NCI-H446 treated with DMSO at 0.1 percent for 48 hours (cell line): Measurements from ENCODE around the gene AMMECR1.
A peak's percentile ranks its signal among the peaks of the same experiment; 100 is the strongest.
"Not testable (repeated sequence)": the region's sequence is repeated elsewhere in the genome, so short reads cannot be mapped to it uniquely, and the experiment has no call there.

Experiments
- DNase-seq: peaks from one replicate; lab custom pipeline; 2025; lab: John Stamatoyannopoulos, UW

AMMECR1 gene

DNA sequence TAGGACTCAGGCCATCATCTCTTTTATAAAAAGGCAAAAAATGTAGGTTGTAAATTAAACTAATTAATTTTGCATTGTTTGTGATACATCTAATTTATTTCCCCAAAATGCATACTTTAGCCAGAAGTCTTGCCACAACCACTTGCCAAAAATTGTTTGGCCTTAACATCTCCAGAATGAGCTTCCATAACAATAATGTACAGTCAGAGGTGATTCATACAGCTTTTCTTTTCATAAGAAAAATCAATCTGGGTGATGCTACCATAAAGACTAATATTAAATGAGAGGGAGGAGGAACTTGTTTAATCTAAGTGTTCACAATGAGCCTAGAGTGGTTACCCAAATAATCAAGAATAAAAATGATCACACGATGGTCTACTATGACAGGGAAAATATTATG is 59.3 kb downstream of the AMMECR1 start:
- DNase-seq, result no peak

DNA sequence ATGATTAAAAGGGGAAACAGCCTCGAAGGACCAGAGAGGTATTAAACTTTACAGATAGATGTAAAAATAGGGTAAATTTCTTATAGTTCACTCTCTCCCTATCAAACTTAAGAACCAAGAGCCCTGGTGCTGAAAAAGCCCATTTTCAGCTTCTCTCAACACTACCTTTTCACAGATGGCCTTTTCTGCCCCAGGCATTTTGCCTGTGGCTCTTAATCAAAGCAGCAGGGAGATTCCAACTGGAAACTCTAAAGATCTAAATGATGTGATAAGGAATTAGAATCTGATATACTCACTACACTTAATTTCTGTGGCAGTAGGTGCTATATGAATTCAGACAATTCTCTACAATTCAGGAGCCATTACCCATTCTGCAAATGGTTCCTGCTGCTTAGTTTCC is 60.0 kb downstream of the AMMECR1 start:
- no peak for DNase-seq

DNA sequence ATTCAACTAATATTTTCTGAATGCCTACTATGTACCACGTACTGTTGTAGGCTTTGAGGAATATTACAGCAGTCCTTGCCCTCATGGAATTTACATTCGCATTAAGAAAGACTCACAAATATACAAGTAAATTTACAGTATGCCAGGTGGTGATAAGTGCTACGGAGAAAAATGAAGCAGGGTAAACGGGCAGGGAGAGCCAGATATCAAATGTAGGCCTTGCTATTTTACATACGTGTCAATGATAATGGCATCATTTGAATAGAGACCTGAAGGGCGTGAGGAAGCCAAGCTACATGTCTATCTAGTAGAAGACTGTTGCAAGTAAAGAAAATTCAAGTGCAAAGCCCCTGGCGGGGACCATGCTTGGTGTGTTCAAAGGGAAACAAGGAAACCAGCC is 65.2 kb downstream of the AMMECR1 start:
- no peak for DNase-seq

DNA sequence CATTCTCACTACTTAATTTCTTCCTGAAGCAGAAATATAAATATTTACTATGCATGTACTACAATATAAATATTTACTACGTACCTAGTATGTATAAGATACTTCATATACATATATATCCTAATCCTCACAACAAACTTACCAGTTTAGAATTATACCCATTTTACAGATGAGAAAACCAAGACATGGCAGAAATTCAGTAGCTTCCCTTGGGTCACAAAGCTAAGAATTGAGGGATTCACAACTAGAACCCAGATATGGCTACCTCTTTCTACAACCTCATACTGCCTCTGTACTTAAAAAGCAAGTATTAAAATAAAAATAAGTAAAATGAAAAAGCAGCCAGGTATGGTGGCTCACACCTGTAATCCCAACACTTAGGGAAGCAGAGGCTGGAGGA is 65.9 kb downstream of the AMMECR1 start:
- DNase-seq, result no peak

DNA sequence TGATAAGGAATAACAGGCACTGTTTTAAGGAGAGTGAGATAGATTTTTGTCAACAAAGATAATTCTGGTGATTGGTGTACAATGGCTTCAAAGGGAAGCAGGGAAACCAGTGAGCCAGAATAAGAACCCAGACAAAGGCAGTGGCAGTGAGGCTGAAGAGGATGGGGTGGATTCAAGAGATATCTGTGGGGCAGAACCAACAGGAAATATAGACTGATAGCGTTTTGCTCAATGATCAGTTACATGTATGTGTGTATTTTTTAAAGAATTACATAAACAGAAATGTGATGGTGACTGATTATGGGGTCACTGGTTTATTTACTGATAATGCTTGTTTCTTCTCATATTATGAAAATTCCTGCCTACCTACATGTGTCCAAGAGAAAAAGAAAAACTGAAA is 66.4 kb downstream of the AMMECR1 start:
- no peak for DNase-seq

DNA sequence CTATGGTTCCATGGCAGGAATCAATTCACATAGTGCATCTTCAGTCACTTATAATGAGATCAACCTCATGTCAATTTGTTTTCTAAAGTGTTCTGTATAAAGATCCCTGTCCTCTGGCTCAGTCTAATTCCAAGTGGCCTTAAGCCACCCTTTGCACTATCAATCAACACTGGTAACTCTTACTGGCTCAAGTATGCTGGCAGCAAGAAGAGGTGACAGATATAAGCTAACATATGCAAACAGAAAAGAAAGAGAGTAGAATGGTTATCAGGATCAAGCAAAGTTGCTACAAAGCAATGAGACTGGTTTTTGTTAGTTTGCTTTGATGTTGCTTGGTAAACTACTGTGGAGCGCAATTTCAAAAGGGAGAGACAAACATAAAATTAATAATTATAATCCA is 67.0 kb downstream of the AMMECR1 start:
- DNase-seq, result no peak

DNA sequence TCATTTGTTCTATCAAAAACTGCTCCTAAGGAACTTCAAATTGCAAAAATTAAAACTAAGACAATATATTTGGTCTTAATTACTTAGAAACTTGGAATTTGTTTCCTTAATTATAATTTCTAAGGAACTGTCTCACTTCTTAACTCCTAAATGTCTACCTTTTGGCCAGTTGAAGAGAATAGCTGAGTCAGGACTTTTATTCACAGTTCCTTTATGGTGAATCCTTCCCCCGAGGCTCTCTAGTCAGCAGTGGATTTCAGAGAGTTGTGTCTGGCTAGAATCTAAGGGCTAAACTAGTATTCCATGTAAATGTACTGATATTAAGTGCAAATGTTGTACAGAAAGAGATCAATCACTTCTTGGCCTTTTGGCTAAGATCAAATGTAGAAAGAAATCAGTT is 69.3 kb downstream of the AMMECR1 start:
- no peak for DNase-seq

DNA sequence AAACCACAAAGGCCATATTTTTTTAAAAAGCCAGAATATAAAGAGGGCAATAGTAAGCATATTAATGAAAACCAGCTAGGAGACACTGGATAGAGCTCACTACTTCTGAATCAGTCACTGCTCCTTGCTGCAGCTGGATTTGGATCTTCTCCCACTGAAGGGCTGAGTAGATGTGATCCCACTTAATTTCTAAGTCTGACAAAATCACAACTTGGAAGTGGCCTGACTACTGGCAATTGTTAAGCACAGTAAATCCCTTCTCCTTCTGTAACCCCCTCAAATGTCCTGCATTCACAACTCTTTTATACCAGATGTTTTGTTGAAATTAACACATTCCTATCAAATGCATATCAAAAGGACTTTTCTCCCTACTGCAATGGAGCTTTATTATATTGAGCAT is 72.9 kb downstream of the AMMECR1 start:
- no peak for DNase-seq

DNA sequence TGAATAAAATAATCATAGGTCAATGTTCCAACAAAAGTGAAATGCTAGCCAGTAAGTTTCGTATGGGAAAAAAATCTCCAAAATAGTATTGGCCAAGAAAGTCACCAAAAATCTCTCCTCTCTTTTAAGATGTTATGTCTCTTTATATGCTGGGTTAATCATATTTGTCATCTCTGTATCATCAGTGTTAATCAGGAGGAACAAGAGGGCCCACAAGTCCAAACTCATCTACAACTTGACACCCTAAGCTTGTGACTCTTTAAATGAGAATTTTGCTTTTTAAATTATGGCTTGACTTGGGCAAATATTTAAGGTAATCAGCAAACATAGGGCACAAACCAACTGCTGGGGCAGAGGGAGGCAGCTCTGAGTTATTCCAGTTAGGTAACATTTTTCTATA is 75.5 kb downstream of the AMMECR1 start:
- no peak for DNase-seq

DNA sequence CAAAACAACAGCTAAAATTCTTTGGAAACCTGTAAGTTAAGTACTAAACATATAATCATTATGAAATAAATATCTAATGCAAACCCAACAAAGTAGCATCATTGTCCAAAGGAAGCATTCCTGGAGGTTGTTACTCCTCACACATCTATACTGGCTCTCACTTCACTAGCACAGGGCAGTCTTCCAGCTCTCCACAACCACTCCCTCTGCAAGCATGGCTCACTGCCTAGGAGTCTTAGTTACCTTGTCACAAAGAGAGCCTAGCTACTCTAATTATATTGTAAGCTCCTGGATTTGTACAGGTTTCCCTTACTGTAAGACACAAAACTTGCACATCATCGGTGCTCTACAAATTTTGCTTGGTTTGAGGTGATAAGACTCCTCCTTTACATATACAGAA is 76.1 kb downstream of the AMMECR1 start:
- DNase-seq, result peak; percentile 28

DNA sequence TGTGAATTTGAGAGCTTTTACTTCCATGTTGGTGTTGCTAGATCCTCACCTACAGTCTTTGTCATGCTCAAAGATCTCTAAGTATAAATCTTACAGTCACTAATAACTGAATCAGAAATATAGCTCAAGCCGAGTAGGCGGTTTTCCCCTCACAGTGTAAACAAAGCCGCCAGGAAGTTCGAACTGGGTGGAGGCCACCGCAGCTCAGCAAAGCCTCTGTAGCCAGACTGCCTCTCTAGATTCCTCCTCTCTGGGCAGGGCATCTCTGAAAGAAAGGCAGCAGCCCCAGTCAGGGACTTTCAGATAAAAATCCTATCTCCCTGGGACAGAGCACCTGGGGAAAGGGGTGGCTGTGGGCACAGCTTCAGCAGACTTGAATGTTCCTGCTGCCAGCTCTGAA is 79.6 kb downstream of the AMMECR1 start:
- DNase-seq, result not testable (repeated sequence)

DNA sequence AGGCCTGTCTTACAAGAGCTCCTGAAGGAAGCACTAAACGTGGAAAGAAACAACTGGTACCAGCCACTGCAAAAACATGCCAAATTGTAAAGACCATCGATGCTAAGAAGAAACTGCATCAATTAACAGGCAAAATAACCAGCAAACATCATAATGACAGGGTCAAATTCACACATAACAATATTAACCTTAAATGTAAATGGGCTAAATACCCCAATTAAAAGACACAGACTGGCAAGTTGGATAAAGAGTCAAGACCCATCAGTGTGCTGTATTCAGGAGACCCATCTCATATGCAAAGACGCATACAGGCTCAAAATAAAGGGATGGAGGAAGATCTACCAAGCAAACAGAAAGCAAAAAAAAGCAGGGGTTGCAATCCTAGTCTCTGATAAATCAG is 86.4 kb downstream of the AMMECR1 start:
- not testable (repeated sequence) for DNase-seq

DNA sequence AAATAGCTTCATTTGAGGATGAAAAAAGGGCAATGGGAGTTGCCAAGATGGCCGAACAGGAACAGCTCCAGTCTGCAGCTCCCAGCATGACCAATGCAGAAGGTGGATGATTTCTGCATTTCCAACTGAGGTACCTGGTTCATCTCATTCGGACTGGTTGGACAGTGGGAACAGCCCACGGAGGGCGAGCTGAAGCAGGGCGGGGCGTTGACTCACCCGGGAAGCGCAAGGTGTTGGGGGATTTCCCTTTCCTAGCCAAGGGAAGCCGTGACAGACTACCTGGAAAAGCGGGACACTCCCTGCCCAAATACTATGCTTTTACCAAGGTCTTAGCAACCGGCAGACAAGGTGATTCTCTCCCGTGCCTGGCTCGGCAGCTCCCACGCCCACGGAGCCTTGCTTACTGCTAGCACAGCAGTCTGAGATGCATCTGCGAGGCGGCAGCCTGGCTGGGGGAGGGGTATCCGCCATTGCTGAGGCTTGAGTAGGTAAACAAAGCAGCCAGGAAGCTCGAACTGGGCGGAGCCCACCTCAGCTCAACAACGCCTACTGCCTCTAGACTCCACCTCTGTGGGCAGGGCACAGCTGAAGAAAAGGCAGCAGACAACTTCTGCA is 88.3 kb downstream of the AMMECR1 start:
- not testable (repeated sequence) for DNase-seq

DNA sequence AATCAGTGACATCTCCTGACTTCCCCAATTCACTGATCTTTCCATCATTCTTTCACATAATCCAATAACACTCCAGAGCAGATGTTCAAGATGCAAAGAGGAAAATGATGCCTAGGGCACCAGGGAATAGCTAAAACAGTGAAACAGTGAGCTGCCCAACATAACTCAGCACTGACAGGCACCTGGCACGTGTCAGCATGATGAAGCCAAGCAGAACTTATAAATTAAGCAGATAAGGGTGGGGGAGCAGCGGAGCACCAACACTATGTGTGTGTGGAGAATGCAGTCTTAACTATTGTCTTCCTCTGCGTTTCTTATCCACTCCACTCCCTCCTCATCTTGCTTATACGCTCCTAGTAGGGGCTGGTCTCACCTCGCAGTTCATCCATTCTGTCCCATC is 89.4 kb downstream of the AMMECR1 start:
- no peak for DNase-seq

DNA sequence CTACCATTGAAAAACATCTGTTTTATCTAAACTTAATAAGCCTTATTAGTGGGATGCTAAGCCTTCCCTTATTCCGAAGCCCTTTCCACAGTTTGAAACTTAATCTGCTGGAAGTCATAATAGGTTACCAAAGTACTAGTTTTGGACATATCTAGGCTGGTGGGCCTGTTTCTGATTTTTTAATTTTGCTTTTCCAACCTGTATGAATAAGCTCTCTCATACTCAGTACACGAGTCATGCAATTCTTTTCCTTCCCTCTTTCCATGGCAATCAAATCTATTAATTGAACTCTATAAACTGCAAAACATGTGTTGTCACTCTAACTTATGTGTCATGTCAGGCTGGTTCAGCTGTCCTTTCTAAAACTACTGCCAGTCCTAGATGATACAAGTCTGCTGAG is 91.0 kb downstream of the AMMECR1 start:
- no peak for DNase-seq

DNA sequence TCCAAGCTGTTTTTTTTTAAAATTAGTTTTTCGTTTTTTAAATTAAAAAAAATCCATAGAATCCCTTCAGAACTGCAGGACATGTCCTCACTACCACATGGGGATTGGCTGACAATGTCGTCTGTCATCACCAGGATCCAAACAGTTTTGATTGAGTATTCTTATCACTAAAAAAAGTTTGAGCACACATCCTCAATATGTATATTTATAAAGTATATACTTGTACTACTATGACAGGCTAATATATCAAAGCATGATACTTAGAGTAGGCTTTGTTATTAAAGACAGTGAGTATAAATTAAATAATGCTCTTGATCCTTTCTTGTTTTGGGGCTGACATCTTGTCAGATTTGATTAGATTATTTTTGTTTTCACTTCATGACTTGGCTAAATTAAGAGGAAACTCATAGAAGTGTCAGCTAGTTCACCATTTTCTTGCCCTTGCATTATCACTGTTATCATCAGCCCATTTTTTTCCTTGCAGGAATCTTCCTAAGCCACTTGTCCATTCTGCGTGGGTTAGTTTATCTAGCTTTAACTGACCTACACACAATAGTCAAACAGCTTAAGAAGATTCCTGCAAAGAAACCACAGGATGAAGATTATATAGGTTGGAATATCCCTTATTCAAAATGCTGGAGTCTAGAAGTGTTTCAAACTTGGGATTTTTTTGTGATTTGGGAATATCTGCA is 92.8 kb downstream of the AMMECR1 start:
- no peak for DNase-seq

DNA sequence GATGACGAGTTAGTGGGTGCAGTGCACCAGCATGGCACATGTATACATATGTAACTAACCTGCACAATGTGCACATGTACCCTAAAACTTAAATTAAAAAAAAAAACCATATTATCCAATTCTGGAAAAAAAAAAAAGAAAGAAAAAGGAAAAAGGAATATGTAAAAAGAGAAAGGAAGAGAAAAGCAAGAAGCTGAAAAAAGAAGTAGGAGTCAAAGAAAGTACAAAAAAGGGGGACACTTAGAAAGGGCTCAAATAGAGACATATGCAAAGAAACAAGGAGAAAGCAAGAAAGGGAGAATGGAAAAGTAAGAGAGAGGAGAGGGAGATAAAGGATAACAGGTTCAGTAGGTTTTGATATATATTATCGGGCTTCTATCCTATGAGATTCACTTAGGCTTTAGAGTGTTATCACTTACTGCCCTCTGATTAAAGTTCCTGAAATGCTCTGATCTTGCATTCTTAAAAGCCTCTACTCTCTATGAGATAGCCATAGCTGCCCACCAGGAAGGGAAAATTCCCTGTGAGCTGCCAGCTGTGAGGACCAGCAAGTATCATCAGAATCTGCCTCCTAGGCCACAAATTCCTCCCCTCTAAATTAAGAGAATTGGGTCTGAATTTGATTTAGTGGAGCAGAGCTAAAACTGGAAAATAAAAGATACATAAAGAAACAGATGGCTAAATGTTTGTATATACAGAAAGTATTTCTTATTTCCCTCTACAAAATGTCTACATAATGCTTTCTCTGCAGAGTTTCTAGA is 95.2 kb downstream of the AMMECR1 start:
- DNase-seq, result no peak

DNA sequence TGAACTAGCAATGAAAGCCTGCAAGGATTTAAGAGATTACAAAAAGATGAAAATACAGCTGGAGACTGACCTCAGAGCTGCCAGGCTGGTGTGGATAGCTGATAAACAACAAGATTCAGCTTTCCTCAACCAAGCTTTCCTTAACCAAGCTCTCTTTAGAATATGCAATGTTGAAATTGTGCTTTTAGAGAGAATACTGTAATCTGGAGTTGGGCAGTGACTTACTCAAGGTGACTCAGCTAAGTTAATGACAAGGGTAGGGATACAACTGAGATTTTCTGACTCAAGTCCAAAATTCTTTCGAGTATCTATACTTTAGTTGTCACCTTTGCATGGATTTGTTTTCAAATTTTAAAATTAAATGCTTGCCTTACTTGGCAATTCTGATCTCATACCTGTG is 98.0 kb downstream of the AMMECR1 start:
- DNase-seq, result no peak

DNA sequence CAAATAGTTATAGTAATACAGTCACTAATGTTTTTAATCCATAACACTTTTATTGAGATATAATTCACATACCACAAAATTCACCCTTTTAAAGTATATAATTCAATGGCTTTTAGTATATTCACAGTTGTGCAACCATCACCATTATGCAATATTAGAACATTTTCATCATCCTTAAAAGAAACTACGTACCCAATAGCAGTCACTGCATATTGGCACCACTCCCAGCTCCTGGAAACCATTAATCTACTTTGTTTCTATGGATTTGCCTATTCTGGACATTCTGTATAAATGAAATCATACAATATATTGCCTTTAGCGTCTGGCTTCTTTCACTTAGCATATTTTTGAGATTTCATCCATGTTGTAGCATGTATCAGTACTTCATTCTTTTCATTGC is 99.3 kb downstream of the AMMECR1 start:
- no peak for DNase-seq

DNA sequence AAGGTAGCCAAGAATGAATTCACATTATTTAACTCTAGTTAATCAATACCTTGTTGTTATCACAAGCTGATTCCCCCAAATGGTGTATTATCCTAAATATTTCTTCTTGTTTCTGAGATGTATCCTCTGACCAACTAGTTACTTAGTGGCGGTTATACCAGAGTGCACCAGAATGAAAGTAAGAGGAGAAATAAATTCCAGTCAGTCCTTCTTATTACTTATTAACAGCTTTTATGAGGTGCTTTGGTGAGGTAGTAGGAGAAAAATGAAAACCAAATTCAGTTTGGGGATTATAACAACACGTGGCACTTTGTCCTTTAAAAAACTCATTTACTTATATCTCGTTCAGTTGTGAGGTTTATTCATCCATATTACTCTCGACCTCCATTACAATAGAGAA is 101.9 kb downstream of the AMMECR1 start:
- DNase-seq, result no peak

DNA sequence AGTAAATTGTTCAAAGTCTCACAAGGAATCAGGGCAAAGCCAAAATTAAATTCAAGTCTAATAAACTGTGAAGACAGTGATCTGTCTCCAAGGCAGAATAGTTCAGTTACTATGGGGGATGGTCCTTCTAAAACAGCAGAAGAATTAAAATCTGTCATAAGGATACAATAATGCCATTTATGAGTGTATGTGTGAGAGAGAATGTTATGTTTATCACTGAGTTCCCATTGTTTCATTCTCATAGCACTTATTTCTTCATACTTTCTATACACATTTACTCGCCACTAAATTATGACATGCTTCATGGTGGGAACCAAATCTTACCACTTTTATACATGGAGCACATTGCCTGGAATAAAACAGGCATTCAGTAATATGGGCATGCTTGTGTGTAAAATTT is 102.5 kb downstream of the AMMECR1 start:
- DNase-seq, result no peak

DNA sequence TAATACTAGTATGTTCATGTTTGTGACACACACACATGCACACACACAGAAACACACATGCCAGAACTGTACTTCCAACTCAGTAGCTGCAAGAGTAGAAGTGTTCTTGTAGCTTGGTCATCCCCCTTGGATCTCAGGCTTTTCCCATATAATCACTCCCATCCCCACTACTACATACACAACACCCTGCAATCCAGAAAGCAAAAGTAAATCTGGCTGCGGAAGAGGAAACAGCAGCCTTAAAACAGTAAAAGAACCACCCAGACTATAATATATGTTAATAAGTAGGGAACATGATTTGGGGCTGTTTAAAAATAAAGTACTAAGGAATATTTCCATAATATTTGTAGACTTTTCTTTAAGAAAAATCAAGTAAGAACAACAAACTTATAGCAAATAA is 103.2 kb downstream of the AMMECR1 start:
- DNase-seq, result no peak

DNA sequence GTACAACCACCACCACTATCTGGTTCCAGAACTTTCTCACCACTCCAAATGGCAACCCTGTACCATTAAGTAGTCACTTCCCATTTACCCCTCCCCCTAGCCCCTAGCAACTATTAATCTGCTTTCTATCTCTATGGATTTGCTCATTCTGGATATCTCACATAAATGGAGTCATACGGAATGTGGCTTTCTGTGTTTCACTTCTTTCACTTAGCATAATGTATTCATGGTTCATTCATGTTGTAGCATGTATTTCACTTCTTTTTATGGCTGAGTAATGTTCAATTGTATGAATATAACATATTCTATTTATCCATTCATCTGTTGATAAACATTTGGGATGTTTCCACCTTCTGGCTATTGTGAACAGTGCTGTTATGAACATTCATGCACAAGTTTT is 104.7 kb downstream of the AMMECR1 start:
- no peak for DNase-seq
